Limb (tissue), 2 donors: Measurements from ENCODE around the gene INSIG2.
A peak's percentile ranks its signal among the peaks of the same experiment; 100 is the strongest.

Experiments used
- DNase-seq, 2 donors: peaks; one replicate each; pipeline ENCODE4 v3.0.0-alpha.2; 2016; ENCODE audit errors: extremely low spot score in 2 of 2

INSIG2 gene

DNA sequence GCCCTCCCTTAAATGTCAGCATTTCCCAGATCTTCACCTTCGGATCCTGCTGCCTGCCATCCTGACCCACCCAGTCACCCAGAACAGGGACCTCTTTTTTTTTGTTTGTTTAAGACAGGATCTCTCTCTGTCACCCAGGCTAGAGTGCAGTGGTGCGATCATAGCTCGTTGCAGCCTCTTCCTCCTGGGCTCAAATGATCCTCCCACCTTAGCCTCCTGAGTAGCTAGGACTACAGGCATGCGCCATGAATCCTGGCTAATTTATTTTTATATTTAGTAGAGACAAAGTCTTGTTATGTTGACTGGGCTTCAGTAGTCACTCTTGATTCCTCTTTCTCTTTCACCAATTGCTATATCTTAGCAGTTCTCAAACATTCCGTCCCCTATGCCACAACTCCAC is 39.0 kb downstream of the INSIG2 start:
- no peak for DNase-seq

DNA sequence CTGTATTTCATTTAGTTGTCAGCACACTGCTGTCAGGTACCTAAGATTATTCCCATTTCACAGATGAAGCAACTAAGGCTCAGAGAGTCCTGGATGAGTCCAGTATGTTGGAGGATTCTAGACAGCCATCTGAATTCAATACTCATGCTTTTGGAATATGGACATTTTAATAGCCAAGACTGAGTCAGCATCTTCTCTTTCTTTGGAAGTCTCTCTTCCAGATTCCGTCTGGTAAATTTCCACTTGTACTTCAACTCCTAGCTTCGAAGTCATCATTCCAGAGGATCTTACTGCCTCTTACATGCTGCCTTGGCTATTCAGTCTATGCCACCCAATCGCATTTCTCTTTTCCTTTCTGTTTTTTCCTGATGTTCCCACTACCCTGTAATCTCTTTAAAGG is 40.6 kb downstream of the INSIG2 start:
- no peak for DNase-seq

DNA sequence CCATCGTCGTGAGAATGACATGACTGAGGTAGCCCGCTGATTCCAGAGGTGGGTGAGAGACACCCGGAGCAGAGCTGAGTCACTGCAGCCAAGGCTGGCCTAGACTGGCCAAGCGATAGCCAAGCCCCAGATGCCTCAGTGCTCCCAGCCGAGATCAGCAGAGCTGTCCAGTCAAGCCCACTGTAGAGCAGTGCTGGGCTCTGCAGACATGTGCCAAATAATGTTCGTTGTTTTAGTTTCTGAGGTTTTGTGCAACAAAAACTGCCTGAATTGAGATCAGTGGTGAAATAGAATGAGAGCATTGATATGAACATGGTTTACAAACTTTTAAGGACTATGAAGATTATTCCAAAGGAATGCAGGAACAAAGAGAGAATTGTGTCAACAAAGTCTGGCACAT is 42.1 kb downstream of the INSIG2 start:
- DNase-seq: no peak

DNA sequence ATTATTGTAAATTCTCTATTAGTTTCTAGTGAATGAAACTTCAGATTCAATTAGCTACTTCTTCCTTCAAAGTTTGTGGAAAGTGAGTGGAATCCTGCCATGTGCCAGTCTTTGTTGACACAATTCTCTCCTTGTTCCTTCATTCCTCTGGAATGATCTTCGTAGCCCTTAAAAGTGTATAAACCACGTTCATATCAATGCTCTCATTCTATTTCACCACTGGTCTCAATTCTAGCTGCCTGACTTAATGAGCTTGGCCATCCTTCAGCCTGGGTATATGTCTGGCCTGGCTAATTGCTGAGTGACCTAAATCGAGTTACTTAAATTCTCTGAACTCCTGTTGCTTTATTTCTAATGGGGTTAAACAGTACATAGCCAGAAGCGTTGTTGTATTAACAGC is 43.5 kb downstream of the INSIG2 start:
- DNase-seq: no peak

DNA sequence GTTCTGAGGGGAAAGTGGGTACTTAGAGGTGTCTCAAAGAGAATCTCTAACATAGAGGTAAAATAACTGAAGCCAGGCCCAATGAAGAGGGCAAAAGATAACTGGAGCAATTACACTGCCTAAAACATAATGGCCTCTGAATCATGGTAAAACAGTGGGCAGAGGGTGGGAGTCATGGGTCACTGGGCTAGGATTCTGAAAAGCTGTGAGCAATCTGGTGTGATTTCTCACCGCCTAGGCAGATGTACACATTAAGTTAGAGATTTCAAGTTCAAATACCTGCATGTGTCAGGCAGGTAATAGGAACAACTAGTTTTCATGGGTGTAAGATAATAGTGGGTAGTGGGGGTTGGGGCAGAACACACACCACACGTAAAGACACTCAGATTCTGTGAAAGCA is 45.6 kb downstream of the INSIG2 start:
- DNase-seq: no peak

DNA sequence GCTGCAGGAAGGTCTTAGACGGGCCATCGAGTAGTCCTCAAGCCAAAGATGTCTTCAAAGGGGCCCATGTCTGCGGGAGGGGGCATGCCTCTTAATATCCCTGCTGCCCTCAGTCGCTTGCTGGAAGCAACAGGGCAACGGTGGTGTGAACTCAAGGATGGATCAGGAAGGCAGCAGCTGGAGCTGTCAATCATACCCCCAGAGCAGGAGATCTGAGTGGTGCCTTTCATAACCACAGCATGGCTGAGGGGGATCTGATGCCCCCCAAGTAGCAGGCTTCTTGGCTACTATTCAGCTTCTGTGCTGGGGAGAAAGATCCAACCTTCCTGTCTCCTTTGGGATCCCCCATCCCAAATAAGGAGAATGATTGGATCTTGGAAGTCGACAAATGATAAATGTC is 46.4 kb downstream of the INSIG2 start:
- DNase-seq: no peak

DNA sequence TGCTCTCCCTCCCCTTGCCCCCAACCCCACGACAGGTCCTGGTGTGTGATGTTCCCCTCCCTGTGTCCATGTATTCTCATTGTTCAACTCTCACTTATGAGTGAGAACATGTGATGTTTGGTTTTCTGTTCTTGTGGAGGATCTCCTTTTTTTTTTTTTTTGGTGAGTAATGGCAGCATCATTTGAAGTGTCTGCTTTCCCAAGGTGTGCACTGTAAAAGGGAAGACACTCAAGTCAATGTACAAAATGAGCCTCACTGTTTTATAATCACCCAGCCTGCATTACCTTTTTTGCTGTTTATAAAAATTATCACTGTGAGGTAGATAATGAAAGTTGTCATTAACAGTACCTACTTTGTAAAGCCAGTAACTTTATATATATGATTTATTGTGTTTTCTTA is 56.9 kb downstream of the INSIG2 start:
- DNase-seq: no peak

DNA sequence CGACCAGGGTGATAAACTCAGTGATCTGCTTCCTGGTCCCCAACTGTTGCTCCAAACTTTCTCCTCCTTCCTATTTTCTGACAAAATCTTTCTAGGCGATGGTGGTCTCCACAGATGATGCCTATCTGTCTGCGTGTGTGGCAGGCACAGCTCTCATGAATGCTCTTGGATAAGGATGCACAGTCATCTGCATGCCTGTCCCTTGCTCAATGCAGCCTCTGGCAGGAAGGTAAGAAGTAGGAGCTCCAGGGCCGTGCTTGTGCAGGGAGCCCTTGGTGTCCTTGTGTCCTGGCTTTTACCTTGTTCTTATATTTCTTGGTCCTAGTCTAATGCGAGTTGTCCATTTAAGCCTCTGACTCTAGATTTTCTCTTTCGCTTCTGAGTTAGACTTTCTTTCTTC is 57.5 kb downstream of the INSIG2 start:
- no peak for DNase-seq

DNA sequence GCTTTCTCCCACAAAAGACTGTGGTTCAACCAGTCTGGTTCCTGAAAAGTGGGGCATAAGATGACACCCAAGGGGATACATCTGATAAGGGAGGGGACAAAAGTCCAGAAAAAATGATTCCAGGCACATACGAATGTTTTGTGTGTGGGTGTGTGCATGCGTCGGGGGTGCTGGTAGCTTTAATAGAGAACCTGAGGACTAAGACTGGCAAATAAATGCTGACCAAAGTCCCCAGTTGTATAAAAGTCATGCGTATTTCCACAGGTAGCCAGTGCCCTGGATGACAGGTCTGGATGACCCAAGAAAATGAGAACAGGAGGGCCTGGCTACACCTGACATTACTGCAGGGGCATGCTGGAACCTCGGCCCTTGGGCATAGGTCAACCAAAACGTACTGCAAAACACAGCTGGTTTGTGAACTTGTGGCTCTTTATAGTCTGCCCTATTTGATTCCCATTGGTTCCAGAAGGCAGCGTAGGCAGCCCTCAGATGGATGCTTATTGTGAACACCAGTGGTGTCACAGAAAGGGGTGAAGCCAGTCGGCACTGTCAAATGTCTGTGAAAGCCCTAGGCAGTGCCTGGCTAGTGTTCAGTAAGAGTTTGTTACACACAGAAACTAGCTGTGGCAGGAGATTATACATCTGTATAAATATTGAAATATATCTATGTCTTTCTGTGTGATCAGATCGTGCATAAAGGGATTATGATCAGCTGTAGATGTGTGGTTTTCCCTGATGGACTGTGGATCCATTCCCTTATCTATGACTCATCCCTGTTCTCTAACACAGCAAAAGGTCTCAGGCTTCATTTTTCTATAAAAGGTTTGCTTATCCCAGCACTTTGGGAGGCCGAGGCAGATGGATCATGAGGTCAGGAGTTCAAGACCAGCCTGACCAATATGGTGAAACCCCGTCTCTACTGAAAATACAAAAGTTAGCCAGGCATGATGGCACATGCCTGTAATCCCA is 58.3 kb downstream of the INSIG2 start:
- no peak for DNase-seq

DNA sequence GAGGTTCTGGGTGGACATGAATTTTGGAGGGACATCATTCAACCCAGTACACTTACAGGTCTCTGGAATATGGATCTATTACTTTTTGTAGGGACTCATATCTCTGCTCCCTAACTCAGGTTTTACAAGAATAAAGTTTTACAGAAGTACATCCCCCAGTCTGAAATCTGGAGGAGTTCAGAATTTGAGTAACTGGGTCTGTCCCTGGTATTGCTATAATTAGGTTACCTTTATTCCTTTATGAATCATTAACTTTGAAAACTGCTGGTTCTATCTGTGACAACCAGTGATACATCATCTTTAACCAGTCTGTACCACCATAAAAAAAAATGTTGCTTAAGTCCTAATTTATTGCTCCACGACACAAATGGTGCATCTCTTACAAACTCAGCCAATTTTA is 59.9 kb downstream of the INSIG2 start:
- DNase-seq: no peak

DNA sequence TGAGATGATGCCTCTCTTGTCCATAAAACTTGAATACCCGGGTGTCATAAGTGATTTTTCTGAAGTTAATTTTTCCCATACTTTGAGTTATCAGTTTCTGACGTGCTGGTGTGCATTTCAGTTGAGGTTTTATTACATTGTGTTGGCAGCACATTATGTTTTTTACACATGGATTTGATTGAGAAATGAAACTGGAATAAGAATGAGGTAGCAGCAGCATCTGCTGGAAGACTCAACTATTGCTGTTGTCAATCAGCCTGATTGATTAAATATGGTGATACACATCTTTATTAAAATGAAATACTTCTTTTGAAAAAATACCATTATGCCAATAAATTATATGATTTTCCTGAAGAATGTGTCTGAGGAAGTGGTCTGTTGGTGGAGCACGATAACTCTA is 60.5 kb downstream of the INSIG2 start:
- DNase-seq: peak in 1 of 2 donors; percentile 70

DNA sequence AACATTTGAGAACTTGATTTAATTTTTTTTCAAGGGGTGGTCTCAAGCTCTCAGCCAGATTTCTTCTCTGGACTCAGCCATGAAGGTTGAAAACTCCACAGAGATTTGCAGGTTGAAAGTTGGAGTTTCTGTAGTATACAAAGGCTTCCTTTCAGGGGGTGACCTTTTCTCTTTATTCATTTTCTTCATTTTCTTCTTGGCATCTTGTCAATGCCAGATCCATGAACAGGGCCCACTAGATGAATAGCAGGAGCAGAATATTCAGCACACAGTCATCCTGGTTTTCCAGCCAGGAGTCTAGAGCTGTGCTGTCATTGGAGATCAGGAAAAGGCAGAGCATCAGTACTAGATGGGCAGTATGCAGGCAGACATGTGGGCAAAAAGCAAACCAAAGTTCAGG is 62.0 kb downstream of the INSIG2 start:
- DNase-seq: no peak

DNA sequence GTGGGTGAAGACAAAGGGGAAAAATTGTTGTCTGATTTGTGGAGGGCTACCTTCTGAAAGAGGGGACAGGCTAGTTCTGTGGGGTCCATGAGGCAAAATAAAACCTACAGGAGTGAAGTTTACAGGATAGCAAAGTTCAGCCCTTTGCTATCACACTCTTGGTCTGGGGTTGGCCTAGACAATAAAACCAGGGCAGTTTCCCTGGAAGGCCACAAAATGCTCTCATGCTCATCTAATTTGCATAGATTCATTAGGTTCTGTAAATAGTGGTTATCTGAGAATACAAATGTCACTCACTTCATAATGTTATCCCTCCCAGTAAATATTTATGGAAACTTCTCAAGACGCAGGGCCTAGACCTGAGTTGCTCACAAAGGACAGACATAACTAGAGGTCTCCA is 63.6 kb downstream of the INSIG2 start:
- no peak for DNase-seq

DNA sequence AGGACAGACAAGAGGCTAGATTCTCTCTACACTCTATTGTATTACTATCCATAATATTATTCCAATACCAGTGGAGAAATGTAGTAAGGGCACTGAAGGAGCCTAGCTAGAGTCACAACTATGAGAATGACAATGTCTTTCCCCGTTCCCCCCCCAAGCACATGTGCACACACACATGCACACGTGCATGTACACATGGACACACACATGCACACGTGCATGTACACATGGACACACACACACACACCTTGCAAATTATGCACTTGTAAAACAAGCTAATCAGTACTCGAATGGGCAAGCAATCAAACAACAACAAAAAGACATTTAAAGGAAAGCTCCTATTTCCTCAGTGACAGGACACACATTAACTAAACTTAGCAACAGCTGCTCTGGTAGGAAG is 65.2 kb downstream of the INSIG2 start:
- no peak for DNase-seq

DNA sequence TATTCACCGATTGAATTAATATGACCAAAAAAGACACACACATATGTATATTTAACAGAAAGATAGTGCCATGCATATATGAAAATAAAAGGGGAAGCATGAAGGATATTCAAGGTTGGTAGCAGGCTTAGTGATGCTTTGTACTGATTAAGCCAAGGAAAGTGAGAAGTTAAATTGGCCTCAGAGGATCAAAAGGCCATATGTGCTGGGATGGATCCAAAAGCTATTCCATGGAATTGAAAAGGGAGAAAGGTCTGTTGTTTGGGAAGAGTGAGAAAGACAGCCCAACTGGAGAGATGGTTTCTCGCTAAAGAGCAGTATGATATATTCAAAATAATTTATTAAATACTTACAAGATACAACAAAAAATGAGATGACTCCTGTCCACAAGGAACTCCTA is 65.9 kb downstream of the INSIG2 start:
- DNase-seq: no peak
